HepG2 (cell line): Measurements from ENCODE around the gene CCK. TPM values are rescaled to one million over a fixed set of nuclear protein-coding genes. Genes with fewer than 3 reads are reported as not detected.

Source experiments
- ATAC-seq: fragments of 200-7000 bp; cut with Tn5 transposase; 3 replicates; pipeline ENCODE4 v1.9.1; 2020; ENCODE audit warnings: mild to moderate bottlenecking, moderate library complexity
- BruUV-seq: library from RNA; stranded (reverse); fragments of 400-500 nt; replicated peaks from 2 replicates; lab custom pipeline; 2021; lab: Mats Ljungman, UMichigan
- CTCF ChIA-PET: fragments of 300-600 bp; formaldehyde crosslinking; extraction: SDS; loops from one replicate; lab custom pipeline; 2021; ENCODE audit warnings: low total read pairs, inconsistent platforms, low intra/inter-chr PET ratio; lab: Yijun Ruan, JAX
- POLR2A ChIA-PET: fragments of 350-600 bp; sonication (Branson Sonifier 250); formaldehyde crosslinking; loops from one replicate; lab custom pipeline; 2020; ENCODE audit warnings: antibody characterized with exemption, inconsistent platforms; lab: Yijun Ruan, JAX
- DNase-seq: peaks from one replicate; pipeline ENCODE4 v3.0.0-alpha.2; 2015; ENCODE audit warnings: low spot score
- FAIRE-seq: peaks from 3 replicates; lab custom pipeline; 2011; peaks lifted over from hg19 to GRCh38; lab: Jason Lieb, UNC
- H2AFZ ChIP-seq: one replicate; pipeline ENCODE4 v1.6.1; 2011; ENCODE audit warnings: low read length, inconsistent platforms
- H3K27ac ChIP-seq: fragments of 300-600 bp; 3 replicates; pipeline ENCODE4 v1.8.0; 2011; ENCODE audit warnings: mixed run types, mild to moderate bottlenecking, mixed read lengths, low read length, inconsistent platforms; ENCODE audit not compliant: insufficient read depth; ENCODE audit errors: extremely low read length
- H3K27me3 ChIP-seq, 2 experiments: fragments of 200-600 bp in 1 of 2; 2 replicates in 1 of 2; 3 replicates in 1 of 2; pipeline versions ENCODE4 v1.6.0 to v1.8.0; 2011; ENCODE audit warnings: low read length in 2 of 2, mild to moderate bottlenecking in 2 of 2, moderate library complexity in 2 of 2, inconsistent platforms in 1 of 2; ENCODE audit not compliant: insufficient read depth in 2 of 2, control insufficient read depth in 1 of 2
- H3K36me3 ChIP-seq, 2 experiments: fragments of 200-600 bp in 1 of 2; replicated peaks in 1 of 2; 2 replicates in 1 of 2; 3 replicates in 1 of 2; pipeline versions ENCODE4 v1.5.1 to v1.8.0; 2011; ENCODE audit warnings: low read length in 2 of 2, inconsistent platforms in 1 of 2; ENCODE audit not compliant: insufficient read depth in 2 of 2, control insufficient read depth in 1 of 2
- H3K4me1 ChIP-seq: 2 replicates; pipeline ENCODE4 v1.5.1; 2012; ENCODE audit warnings: low read length, inconsistent platforms; ENCODE audit not compliant: insufficient read depth
- H3K4me2 ChIP-seq: 2 replicates; pipeline ENCODE4 v1.6.0; 2011; ENCODE audit warnings: low read depth, low read length, inconsistent platforms
- H3K4me3 ChIP-seq, 3 experiments: fragments of 200-600 bp in 1 of 3; sonication (generic), shearing (Covaris generic) in 1 of 3; replicated peaks in 1 of 3; 2 replicates each; pipeline ENCODE4 v1.5.1; 2011 to 2016; ENCODE audit warnings: low read length in 3 of 3, inconsistent platforms in 2 of 3, low read depth in 2 of 3, mild to moderate bottlenecking in 2 of 3, control low read depth in 1 of 3, mixed read lengths in 1 of 3; ENCODE audit not compliant: insufficient read depth in 1 of 3
- H3K79me2 ChIP-seq: one replicate; pipeline ENCODE4 v1.6.1; 2011; ENCODE audit warnings: low read length, inconsistent platforms; ENCODE audit not compliant: insufficient read depth
- H3K9ac ChIP-seq: 2 replicates; pipeline ENCODE4 v1.6.0; 2011; ENCODE audit warnings: mild to moderate bottlenecking, low read depth, low read length, inconsistent platforms; ENCODE audit not compliant: insufficient read depth
- H3K9me3 ChIP-seq: 2 replicates; pipeline ENCODE4 v1.5.1; 2012; ENCODE audit warnings: mild to moderate bottlenecking, low read length
- H4K20me1 ChIP-seq: 2 replicates; pipeline ENCODE4 v1.6.0; 2011; ENCODE audit warnings: inconsistent platforms, mild to moderate bottlenecking, low read length, moderate library complexity; ENCODE audit not compliant: insufficient read depth
- ATF3 ChIP-seq: sonication (generic); formaldehyde crosslinking; IDR thresholded peaks from 2 replicates; pipeline ENCODE4 v1.4.0; 2020; ENCODE audit warnings: missing genetic modification reagents
- ATM ChIP-seq: fragments of 450-650 bp; IDR thresholded peaks from 2 replicates; pipeline ENCODE4 v1.7.1; 2017; ENCODE audit warnings: mild to moderate bottlenecking, borderline replicate concordance
- BHLHE40 ChIP-seq: IDR thresholded peaks from 2 replicates; pipeline ENCODE4 v1.6.1; 2011; ENCODE audit warnings: low read length, improper control_type of control experiment
- FIP1L1 ChIP-seq: fragments of 200-400 bp; formaldehyde crosslinking; IDR thresholded peaks from 2 replicates; pipeline ENCODE4 v1.6.1; 2018; ENCODE audit warnings: low read depth, mild to moderate bottlenecking, low read length, moderate library complexity, borderline replicate concordance; ENCODE audit not compliant: insufficient read depth
- FLYWCH1 ChIP-seq: sonication (generic); formaldehyde crosslinking; IDR thresholded peaks from 2 replicates; pipeline ENCODE4 v1.8.1; 2023; ENCODE audit warnings: mild to moderate bottlenecking, missing genetic modification reagents
- GPN1 ChIP-seq: sonication (generic); formaldehyde crosslinking; IDR thresholded peaks from 2 replicates; pipeline ENCODE4 v1.5.1; 2020; ENCODE audit warnings: missing genetic modification reagents, borderline replicate concordance
- HOXA3 ChIP-seq: sonication (generic); formaldehyde crosslinking; IDR thresholded peaks from 2 replicates; pipeline ENCODE4 v1.5.0; 2020; ENCODE audit warnings: missing genetic modification reagents
- ISL2 ChIP-seq: sonication (generic); formaldehyde crosslinking; IDR thresholded peaks from 2 replicates; pipeline ENCODE4 v1.5.0; 2020; ENCODE audit warnings: missing genetic modification reagents
- JUN ChIP-seq: sonication (generic); formaldehyde crosslinking; IDR thresholded peaks from 2 replicates; pipeline ENCODE4 v1.4.0; 2020; ENCODE audit warnings: mild to moderate bottlenecking, missing genetic modification reagents
- KDM3A ChIP-seq: IDR thresholded peaks from 2 replicates; pipeline ENCODE4 v1.6.1; 2018; ENCODE audit warnings: low read depth, missing compliant biosample characterization
- TAF1 ChIP-seq: sonication (generic); formaldehyde crosslinking; IDR thresholded peaks from 2 replicates; pipeline ENCODE4 v1.4.0; 2020; ENCODE audit warnings: missing genetic modification reagents
- TEF ChIP-seq: sonication (generic); formaldehyde crosslinking; IDR thresholded peaks from 2 replicates; pipeline ENCODE4 v1.5.0; 2020; ENCODE audit warnings: missing genetic modification reagents
- ZBTB3 ChIP-seq: sonication (generic); formaldehyde crosslinking; IDR thresholded peaks from 2 replicates; pipeline ENCODE4 v1.4.0; 2020; ENCODE audit warnings: low read depth, mild to moderate bottlenecking, moderate library complexity, missing genetic modification reagents, borderline replicate concordance
- ZMYM2 ChIP-seq: sonication (generic); formaldehyde crosslinking; IDR thresholded peaks from 2 replicates; pipeline ENCODE4 v1.8.0; 2022; ENCODE audit warnings: mild to moderate bottlenecking, missing genetic modification reagents
- ZNF12 ChIP-seq: sonication (generic); formaldehyde crosslinking; IDR thresholded peaks from 2 replicates; pipeline ENCODE4 v1.5.0; 2020; ENCODE audit warnings: missing genetic modification reagents
- ZNF274 ChIP-seq: sonication (generic); formaldehyde crosslinking; IDR thresholded peaks from 2 replicates; pipeline ENCODE4 v1.5.1; 2020; ENCODE audit warnings: mild to moderate bottlenecking, missing genetic modification reagents
- ZNF296 ChIP-seq: sonication (generic); formaldehyde crosslinking; conservative IDR thresholded peaks from 2 replicates; pipeline ENCODE4 v1.5.0; 2020; ENCODE audit warnings: mild to moderate bottlenecking, missing genetic modification reagents
- ZNF441 ChIP-seq: sonication (generic); formaldehyde crosslinking; IDR thresholded peaks from 2 replicates; pipeline ENCODE4 v1.7.0; 2021; ENCODE audit warnings: missing genetic modification reagents, borderline replicate concordance
- ZNF629 ChIP-seq: sonication (generic); formaldehyde crosslinking; conservative IDR thresholded peaks from 2 replicates; pipeline ENCODE4 v1.5.0; 2020; ENCODE audit warnings: missing genetic modification reagents
- WGBS: methylation state at CpG from one replicate; pipeline ENCODE4 v1.1.6; 2017; ENCODE audit warnings: low lambda C conversion rate; 5-methylcytosine and 5-hydroxymethylcytosine counted together
- in situ Hi-C: cut with HindIII; loops from 2 replicates; pipeline ENCODE4 v1.10.0; 2017; ENCODE audit warnings: low pct_unique_long_range_greater_than_20kb; ENCODE audit not compliant: extremely low pct_ligation_motif_present
- intact Hi-C: fragments of 100-400 bp; cut with micrococcal nuclease; formaldehyde crosslinking; loops from one replicate; pipeline ENCODE4 v1.10.0; 2022; ENCODE audit not compliant: unreplicated experiment
- polyA plus RNA-seq, 8 experiments: library from polyadenylated mRNA; depleted of rRNA in 3 of 8; stranded (reverse) in 7 of 8; unstranded in 1 of 8; fragments of >200 nt; fragmentation: Illumina TruSeq in 4 of 8; extraction: Trizol in 4 of 8; gene quantifications; 2 replicates each; pipeline versions ENCODE4 v1.2.1 to v1.2.3, GENCODE V29; 2011 to 2016; ENCODE audit warnings: low read depth in 4 of 8, missing spikeins in 1 of 8, mixed read lengths in 1 of 8; ENCODE audit not compliant: insufficient read depth in 1 of 8
- total RNA-seq, 5 experiments: library from RNA; depleted of rRNA; stranded (reverse); fragments of >200 nt; fragmentation: Illumina TruSeq; extraction: Trizol; gene quantifications; 2 replicates each; pipeline ENCODE4 v1.2.3, GENCODE V29; 2016; ENCODE audit warnings: low read depth in 1 of 5
- TF ChIP-seq, protein P1 (sequence below): IDR thresholded peaks from 2 replicates; pipeline ENCODE4 v1.6.1; 2016; ENCODE audit warnings: low read depth, borderline replicate concordance

CCK gene
- total and polyA plus RNA-seq, 2 of the 13 experiments (the other 11 are each of a cell fraction or from before 2014, with no cell fraction given) = not detected

GRCh38 chr3:42290966-42291714 is 25.2 kb upstream of the CCK start:
- Histone ChIP-seq H3K4me2 (no peak overlapping the region), H3K36me3 (no peaks in the 10 kb centered on the region), H3K4me1 (peaks cover 16% of the 10 kb centered on the region), H3K4me3 (no peak overlapping the region)
- no peak for ATAC-seq
- no peak for DNase-seq
- in situ Hi-C loops = no loop called here
- no TSS peak for BruUV-seq
- POLR2A ChIA-PET = no interaction called here
- TF ChIP-seq TAF1 (no peak), ZNF629 (CRISPR knock-in tag) (no peak)
- TF ChIP-seq, all 625 proteins: peak for 0
- no peaks in the 10 kb centered on the region for H4K20me1 ChIP-seq
- intact Hi-C loops = no loop called here
- CTCF ChIA-PET = no interaction called here
- no peaks in the 10 kb centered on the region for H3K79me2 ChIP-seq
- H3K9ac ChIP-seq = no peak overlapping the region
- no peak overlapping the region for H3K27ac ChIP-seq
- no peak overlapping the region for H2AFZ ChIP-seq
- peaks cover 0 to 3% of the 10 kb centered on the region in 2 experiments; a peak in 1 of 5 replicates for H3K27me3 ChIP-seq
- 36% methylated on average over 5 of the region's 5 CpGs for WGBS
- H3K9me3 ChIP-seq = no peaks in the 10 kb centered on the region
- FAIRE-seq = no peak

DNA sequence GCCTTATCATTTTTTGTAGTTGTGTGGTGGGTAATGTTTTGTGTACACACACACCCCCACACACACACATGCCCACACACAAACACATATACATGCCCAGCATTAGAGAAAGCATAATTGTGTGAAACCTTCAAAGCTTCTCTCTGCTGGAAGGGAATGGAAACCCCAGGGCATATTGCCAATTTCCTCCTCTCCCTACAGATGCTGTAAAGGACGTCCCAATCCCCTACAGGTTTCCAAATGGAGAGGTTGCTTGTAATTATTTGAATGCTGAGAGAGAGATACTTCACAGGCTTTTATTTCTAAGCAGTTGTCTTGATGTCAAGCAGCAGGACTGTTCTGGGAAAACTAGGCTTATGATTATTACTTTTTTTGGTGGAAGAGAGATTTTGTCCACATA is 23.0 kb upstream of the CCK start:
- BruUV-seq = no TSS peak
- H2AFZ ChIP-seq = no peak overlapping the region
- 11% methylated on average over 1 of the region's 1 CpG for WGBS
- no peak overlapping the region for H3K4me3 ChIP-seq
- no peak overlapping the region for H3K27ac ChIP-seq
- H3K36me3 ChIP-seq = no peaks in the 10 kb centered on the region
- no peaks in the 10 kb centered on the region for H3K79me2 ChIP-seq
- H3K9me3 ChIP-seq = no peaks in the 10 kb centered on the region
- in situ Hi-C loops (no loop called here), intact Hi-C loops (no loop called here)
- peaks cover 16% of the 10 kb centered on the region for H3K4me1 ChIP-seq
- no peak for ATAC-seq
- POLR2A ChIA-PET = no interaction called here
- DNase-seq = no peak
- no peak for FAIRE-seq
- no peak overlapping the region for H3K9ac ChIP-seq
- CTCF ChIA-PET = no interaction called here
- H3K4me2 ChIP-seq = no peak overlapping the region
- H4K20me1 ChIP-seq = no peaks in the 10 kb centered on the region
- H3K27me3 ChIP-seq = no peaks in the 10 kb centered on the region
- no peak for TF ChIP-seq GPN1 (CRISPR knock-in tag)
- TF ChIP-seq ATM = no peak
- TF ChIP-seq, protein P1, sequence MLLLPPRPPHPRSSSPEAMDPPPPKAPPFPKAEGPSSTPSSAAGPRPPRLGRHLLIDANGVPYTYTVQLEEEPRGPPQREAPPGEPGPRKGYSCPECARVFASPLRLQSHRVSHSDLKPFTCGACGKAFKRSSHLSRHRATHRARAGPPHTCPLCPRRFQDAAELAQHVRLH (CRISPR knock-in tag) = no peak
- no peak for TF ChIP-seq ATF3
- no peak for TF ChIP-seq JUN (CRISPR knock-in tag)
- no peak for TF ChIP-seq FLYWCH1 (CRISPR knock-in tag)
- TF ChIP-seq FIP1L1 = no peak
- TF ChIP-seq ZNF296 = no peak
- no peak for TF ChIP-seq KDM3A (CRISPR knock-in tag)
- no peak for TF ChIP-seq ZNF441 (CRISPR knock-in tag)
- TF ChIP-seq ZNF12 (CRISPR knock-in tag) = no peak
- TF ChIP-seq HOXA3 = no peak
- no peak for TF ChIP-seq BHLHE40
- TF ChIP-seq ZBTB3 (CRISPR knock-in tag) = no peak
- no peak for TF ChIP-seq ISL2 (CRISPR knock-in tag)
- TF ChIP-seq TEF (CRISPR knock-in tag) = no peak
- TF ChIP-seq ZNF274 (CRISPR knock-in tag) = no peak
- TF ChIP-seq ZMYM2 (CRISPR knock-in tag) = no peak
